ENCODE measurements around the gene ACTR2.

ACTR2 gene

DNA sequence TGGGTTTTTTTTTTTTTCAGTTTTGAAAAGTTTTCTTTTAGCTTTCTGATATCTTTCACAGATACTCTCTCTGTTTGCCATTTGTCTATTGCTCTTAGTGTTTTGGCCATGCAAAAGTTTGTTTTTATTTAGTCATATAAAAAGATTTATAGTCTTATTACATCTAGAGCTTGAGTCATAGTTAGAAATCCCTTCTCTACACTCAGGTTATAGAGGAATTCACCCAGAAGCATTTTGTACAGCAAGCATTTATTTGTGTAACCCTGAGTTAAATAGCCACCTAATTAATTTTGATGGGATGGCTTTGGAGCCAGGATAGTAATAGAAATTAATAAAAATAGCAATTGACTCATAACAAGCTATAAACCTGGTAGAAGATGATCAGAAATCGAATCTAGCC is 35.6 kb downstream of the ACTR2 start:
- H3K27ac ChIP-seq: no peak overlapping the region
- TF ChIP-seq ZFX (IDR thresholded peaks at IDR 0.05) (no peak), CTCF (conservative IDR thresholded peaks at IDR 0.05) (no peak)

GRCh38 chr2:65263986-65264385 is 36.4 kb downstream of the ACTR2 start:
- H3K27ac ChIP-seq: no peak overlapping the region

GRCh38 chr2:65264821-65265670 is 37.4 kb downstream of the ACTR2 start:
- no peak overlapping the region for H3K27ac ChIP-seq
- TF ChIP-seq CTCF (conservative IDR thresholded peaks at IDR 0.05) (peak; percentile 67), ZFX (IDR thresholded peaks at IDR 0.05) (no peak)

More at GRCh38 chr2:65263986-65264385, 36.4 kb downstream of the ACTR2 start:
- TF ChIP-seq CTCF (conservative IDR thresholded peaks at IDR 0.05) (no peak), ZFX (IDR thresholded peaks at IDR 0.05) (no peak)

DNA sequence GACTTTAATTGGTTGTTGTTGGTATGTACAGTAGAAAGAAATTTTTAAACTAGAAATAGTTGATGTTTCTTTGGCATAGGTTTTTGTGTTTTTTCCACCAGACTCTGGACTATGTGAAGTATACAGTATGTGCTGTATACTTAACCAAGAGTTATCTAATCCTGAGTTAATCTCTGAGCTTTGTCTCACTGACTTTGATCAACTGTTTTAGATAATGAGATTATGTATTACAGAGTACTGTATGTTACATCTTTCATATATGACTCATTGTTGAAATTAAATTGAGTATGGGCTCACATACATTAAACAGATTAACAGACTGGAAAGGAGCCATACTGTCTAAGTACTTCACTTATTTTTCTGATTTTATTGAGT is 38.0 kb downstream of the ACTR2 start:
- TF ChIP-seq ZFX (IDR thresholded peaks at IDR 0.05): no peak
- no peak for TF ChIP-seq CTCF (conservative IDR thresholded peaks at IDR 0.05)
- no peak overlapping the region for H3K27ac ChIP-seq

GRCh38 chr2:65267008-65267407 is 39.4 kb downstream of the ACTR2 start:
- TF ChIP-seq CTCF (conservative IDR thresholded peaks at IDR 0.05): no peak
- no peak for TF ChIP-seq ZFX (IDR thresholded peaks at IDR 0.05)

GRCh38 chr2:65268957-65269356 is 41.3 kb downstream of the ACTR2 start:
- H3K27ac ChIP-seq: no peak overlapping the region
- TF ChIP-seq ZFX (IDR thresholded peaks at IDR 0.05) (no peak), CTCF (conservative IDR thresholded peaks at IDR 0.05) (no peak)

More at GRCh38 chr2:65267008-65267407, 39.4 kb downstream of the ACTR2 start:
- H3K27ac ChIP-seq: no peak overlapping the region

DNA sequence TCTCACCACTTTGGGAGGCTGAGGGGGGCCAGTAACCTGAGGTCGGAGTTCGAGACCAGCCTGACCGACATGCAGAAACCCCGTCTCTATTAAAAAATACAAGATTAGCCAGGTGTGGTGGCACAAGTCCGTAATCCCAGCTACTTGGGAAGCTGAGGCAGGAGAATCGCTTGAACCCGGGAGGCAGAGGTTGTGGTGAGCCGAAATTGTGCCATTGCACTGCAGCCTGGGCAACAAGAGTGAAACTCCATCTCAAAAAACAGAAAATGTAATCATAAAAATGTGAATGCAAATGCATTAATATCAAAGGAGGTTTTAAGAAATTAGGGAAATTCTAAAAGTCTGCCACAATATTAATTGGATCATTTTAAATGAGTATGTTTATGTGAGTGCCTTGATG is 45.7 kb downstream of the ACTR2 start:
- H3K27ac ChIP-seq: no peak overlapping the region
- TF ChIP-seq CTCF (conservative IDR thresholded peaks at IDR 0.05) (no peak), ZFX (IDR thresholded peaks at IDR 0.05) (no peak)
